CD14-positive monocyte (primary cell): ENCODE data around the gene MARCHF3. TPM values are rescaled to one million over a fixed set of nuclear protein-coding genes. Genes with fewer than 3 reads are reported as not detected.
A peak's percentile ranks its signal among the peaks of the same experiment; 100 is the strongest.

Experiments
- DNase-seq, 3 donors: peaks; one replicate each; pipeline ENCODE4 v3.0.0-alpha.2; 2011 to 2022
- H2AFZ ChIP-seq: 2 replicates; pipeline ENCODE4 v1.6.0; 2012; ENCODE audit warnings: mild to moderate bottlenecking, low read depth, low read length, inconsistent platforms; ENCODE audit not compliant: insufficient read depth, poor library complexity, severe bottlenecking
- H3K27ac ChIP-seq, 2 donors: 1 replicate in 1 of 2; 2 replicates in 1 of 2; pipeline ENCODE4 v1.5.1; 2012 to 2013; ENCODE audit warnings: low read length in 2 of 2, control low read depth in 1 of 2, inconsistent platforms in 1 of 2, low read depth in 1 of 2, mild to moderate bottlenecking in 1 of 2
- H3K27me3 ChIP-seq, 2 donors: one replicate each; pipeline versions ENCODE4 v1.6.0 to v1.6.1; 2011 to 2013; ENCODE audit warnings: low read length in 2 of 2; ENCODE audit not compliant: control insufficient read depth in 2 of 2, insufficient read depth in 2 of 2
- H3K36me3 ChIP-seq, 2 donors: replicated peaks in 1 of 2; 1 replicate in 1 of 2; 2 replicates in 1 of 2; pipeline versions ENCODE4 v1.5.1 to v1.6.1; 2012 to 2013; ENCODE audit warnings: low read length in 2 of 2, control low read depth in 1 of 2, inconsistent platforms in 1 of 2, mild to moderate bottlenecking in 1 of 2; ENCODE audit not compliant: insufficient read depth in 2 of 2, control insufficient read depth in 1 of 2
- H3K4me1 ChIP-seq, 2 donors: 1 replicate in 1 of 2; 2 replicates in 1 of 2; pipeline versions ENCODE4 v1.5.1 to v1.6.1; 2012 to 2013; ENCODE audit warnings: low read length in 2 of 2, control low read depth in 1 of 2, inconsistent platforms in 1 of 2, mild to moderate bottlenecking in 1 of 2, moderate library complexity in 1 of 2; ENCODE audit not compliant: insufficient read depth in 2 of 2, control insufficient read depth in 1 of 2
- H3K4me2 ChIP-seq: replicated peaks from 2 replicates; pipeline ENCODE3; 2012; ENCODE audit warnings: low read length, moderate library complexity, mild to moderate bottlenecking; ENCODE audit not compliant: poor library complexity, severe bottlenecking; ENCODE audit errors: extremely low read depth
- H3K4me3 ChIP-seq, 3 experiments: fragments of 200-600 bp in 1 of 3; sonication (generic) in 1 of 3; replicated peaks in 1 of 3; 1 replicate in 2 of 3; 2 replicates in 1 of 3; pipeline ENCODE4 v1.5.1; 2011 to 2013; ENCODE audit warnings: low read length in 3 of 3, mild to moderate bottlenecking in 3 of 3, control low read depth in 2 of 3, low read depth in 2 of 3, inconsistent platforms in 1 of 3, moderate library complexity in 1 of 3
- H3K79me2 ChIP-seq: 2 replicates; pipeline ENCODE4 v1.6.0; 2012; ENCODE audit warnings: mild to moderate bottlenecking, control low read depth, inconsistent platforms, low read length, moderate library complexity; ENCODE audit not compliant: insufficient read depth
- H3K9ac ChIP-seq: 2 replicates; pipeline ENCODE4 v1.6.0; 2017; ENCODE audit warnings: low read length, mild to moderate bottlenecking; ENCODE audit not compliant: insufficient read depth, poor library complexity, severe bottlenecking
- H3K9me3 ChIP-seq, 2 donors: replicated peaks in 1 of 2; 1 replicate in 1 of 2; 2 replicates in 1 of 2; pipeline versions ENCODE4 v1.5.1 to v1.6.1; 2012 to 2013; ENCODE audit warnings: low read length in 2 of 2, control low read depth in 1 of 2; ENCODE audit not compliant: control insufficient read depth in 1 of 2, insufficient read depth in 1 of 2
- H4K20me1 ChIP-seq: 2 replicates; pipeline ENCODE4 v1.6.0; 2012; ENCODE audit warnings: mild to moderate bottlenecking, low read length, control low read depth, moderate library complexity; ENCODE audit not compliant: insufficient read depth
- H3K27ac Mint-ChIP-seq, 7 donors: one replicate each; pipeline ENCODE4 v1.8.0; 2020; ENCODE audit warnings: mild to moderate bottlenecking in 7 of 7, mixed read lengths in 7 of 7, moderate library complexity in 6 of 7, inconsistent platforms in 2 of 7
- H3K27me3 Mint-ChIP-seq, 3 donors: one replicate each; pipeline ENCODE4 v1.8.0; 2021 to 2022; ENCODE audit warnings: low read depth in 3 of 3, mild to moderate bottlenecking in 3 of 3, mixed read lengths in 3 of 3, moderate library complexity in 3 of 3, inconsistent platforms in 1 of 3
- H3K36me3 Mint-ChIP-seq, 2 donors: one replicate each; pipeline ENCODE4 v1.8.0; 2020; ENCODE audit warnings: mixed read lengths in 2 of 2, inconsistent platforms in 1 of 2, mild to moderate bottlenecking in 1 of 2
- H3K4me1 Mint-ChIP-seq: one replicate; pipeline ENCODE4 v1.8.0; 2020; ENCODE audit warnings: mild to moderate bottlenecking, mixed read lengths
- H3K4me3 Mint-ChIP-seq, 2 donors: one replicate each; pipeline ENCODE4 v1.8.0; 2020; ENCODE audit warnings: mild to moderate bottlenecking in 2 of 2, mixed read lengths in 2 of 2, moderate library complexity in 1 of 2
- H3K9me3 Mint-ChIP-seq, 7 donors: one replicate each; pipeline ENCODE4 v1.8.0; 2020 to 2022; ENCODE audit warnings: mixed read lengths in 7 of 7, mild to moderate bottlenecking in 6 of 7, moderate library complexity in 6 of 7, inconsistent platforms in 2 of 7
- WGBS: methylation state at CpG from one replicate; pipeline ENCODE4 v1.1.5; 2013; ENCODE audit warnings: missing lambda C conversion rate; ENCODE audit not compliant: insufficient coverage; 5-methylcytosine and 5-hydroxymethylcytosine counted together
- intact Hi-C, 2 donors: fragments of 100-400 bp; cut with micrococcal nuclease; formaldehyde crosslinking; loops; one replicate each; pipeline versions ENCODE4 v1.15.0 to v1.15.1; 2023
- polyA plus RNA-seq, 3 donors: library from polyadenylated mRNA; depleted of rRNA in 1 of 3; unstranded in 2 of 3; stranded (reverse) in 1 of 3; fragments of 300-500 nt in 2 of 3; fragments of >200 nt in 1 of 3; fragmentation: Illumina TruSeq in 2 of 3; gene quantifications; 1 replicate in 2 of 3; 2 replicates in 1 of 3; pipeline ENCODE4 v1.2.3, GENCODE V29; 2012 to 2021
- TF ChIP-seq, protein P1 (sequence below): fragments of 200-600 bp; IDR thresholded peaks from one replicate; pipeline ENCODE4 v1.8.0; 2022; ENCODE audit warnings: antibody characterized with exemption, mild to moderate bottlenecking

MARCHF3 gene
- polyA plus RNA-seq, 3 donors: 0.88 to 1.6 (median 0.96) TPM

DNA sequence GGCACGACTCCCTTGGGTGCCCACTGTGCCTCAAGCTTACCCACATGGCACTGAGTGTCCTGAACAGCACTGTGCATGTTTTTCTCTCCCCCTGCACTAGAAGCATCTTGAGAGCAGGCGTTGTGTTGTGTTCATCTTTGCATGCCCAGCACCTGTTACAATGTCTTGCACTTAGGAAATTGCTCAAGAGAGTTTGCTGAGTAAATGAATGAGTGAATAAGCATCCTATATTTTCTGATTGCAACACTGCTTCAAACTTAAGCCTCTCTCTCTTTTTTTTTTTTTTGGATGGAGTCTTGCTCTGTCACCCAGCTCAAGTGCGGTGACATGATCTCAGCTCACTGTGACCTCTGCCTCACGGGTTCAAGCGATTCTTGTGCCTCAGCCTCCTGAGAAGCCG, 158.9 kb downstream of the MARCHF3 start:
- intact Hi-C loops: no loop called here
- no peak overlapping the region for H3K4me3 Mint-ChIP-seq
- TF ChIP-seq, protein P1, sequence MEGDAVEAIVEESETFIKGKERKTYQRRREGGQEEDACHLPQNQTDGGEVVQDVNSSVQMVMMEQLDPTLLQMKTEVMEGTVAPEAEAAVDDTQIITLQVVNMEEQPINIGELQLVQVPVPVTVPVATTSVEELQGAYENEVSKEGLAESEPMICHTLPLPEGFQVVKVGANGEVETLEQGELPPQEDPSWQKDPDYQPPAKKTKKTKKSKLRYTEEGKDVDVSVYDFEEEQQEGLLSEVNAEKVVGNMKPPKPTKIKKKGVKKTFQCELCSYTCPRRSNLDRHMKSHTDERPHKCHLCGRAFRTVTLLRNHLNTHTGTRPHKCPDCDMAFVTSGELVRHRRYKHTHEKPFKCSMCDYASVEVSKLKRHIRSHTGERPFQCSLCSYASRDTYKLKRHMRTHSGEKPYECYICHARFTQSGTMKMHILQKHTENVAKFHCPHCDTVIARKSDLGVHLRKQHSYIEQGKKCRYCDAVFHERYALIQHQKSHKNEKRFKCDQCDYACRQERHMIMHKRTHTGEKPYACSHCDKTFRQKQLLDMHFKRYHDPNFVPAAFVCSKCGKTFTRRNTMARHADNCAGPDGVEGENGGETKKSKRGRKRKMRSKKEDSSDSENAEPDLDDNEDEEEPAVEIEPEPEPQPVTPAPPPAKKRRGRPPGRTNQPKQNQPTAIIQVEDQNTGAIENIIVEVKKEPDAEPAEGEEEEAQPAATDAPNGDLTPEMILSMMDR: no peak
- H3K9me3 ChIP-seq: no peaks in the 10 kb centered on the region
- H3K36me3 ChIP-seq: no peaks in the 10 kb centered on the region
- H3K4me1 Mint-ChIP-seq: peaks cover 26% of the 10 kb centered on the region
- peaks cover 0 to 6% (median 0%) of the 10 kb centered on the region in 7 donors for H3K9me3 Mint-ChIP-seq
- no peaks in the 10 kb centered on the region for H3K79me2 ChIP-seq
- H3K36me3 Mint-ChIP-seq: peaks cover 17 to 40% of the 10 kb centered on the region in 2 donors
- no peak overlapping the region for H3K4me3 ChIP-seq
- no peak overlapping the region for H3K4me2 ChIP-seq
- no peak overlapping the region for H3K9ac ChIP-seq
- DNase-seq: peak in 2 of 3 donors; percentile 6 to 20
- H3K4me1 ChIP-seq: peaks cover 18 to 27% of the 10 kb centered on the region in 2 donors
- no peaks in the 10 kb centered on the region for H4K20me1 ChIP-seq
- peaks cover 0 to 8% of the 10 kb centered on the region in 2 donors for H3K27me3 ChIP-seq
- 42% methylated on average over 5 of the region's 6 CpGs for WGBS
- no peak overlapping the region for H2AFZ ChIP-seq
- no peak overlapping the region for H3K27ac ChIP-seq
- H3K27ac Mint-ChIP-seq: peak overlapping the region in 2 of 7 donors; percentile 28 to 57
- peaks cover 7 to 21% (median 8%) of the 10 kb centered on the region in 3 donors for H3K27me3 Mint-ChIP-seq

DNA sequence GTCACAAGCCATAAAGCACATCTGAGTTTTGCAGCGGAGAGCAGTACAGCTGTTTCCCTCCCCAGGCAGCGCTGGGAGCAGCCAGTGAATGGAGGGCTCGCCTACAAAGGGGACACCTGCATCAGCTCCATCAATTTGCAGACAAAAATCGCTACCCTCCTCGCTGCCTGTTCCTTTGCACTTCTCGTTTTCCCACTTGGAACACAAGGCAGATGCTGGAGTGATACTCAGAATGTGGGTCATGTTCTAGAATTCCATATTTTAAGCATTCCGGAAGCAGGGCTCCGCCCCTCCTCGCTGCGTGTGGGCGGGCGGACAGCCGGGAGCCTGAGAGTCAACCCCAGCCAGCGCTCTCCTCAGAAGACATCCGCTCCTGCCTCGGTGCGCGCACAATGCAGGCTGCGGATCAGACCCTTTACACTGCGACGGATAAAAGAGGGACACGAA, 161.3 kb downstream of the MARCHF3 start:
- Mint-ChIP-seq H3K9me3 (peaks cover 0 to 6% (median 0%) of the 10 kb centered on the region in 7 donors), H3K27me3 (peaks cover 6 to 21% (median 7%) of the 10 kb centered on the region in 3 donors), H3K4me3 (peak overlapping the region; percentile 58 to 76), H3K4me1 (peaks cover 26% of the 10 kb centered on the region), H3K27ac (peak overlapping the region in 1 of 7 donors; percentile 54), H3K36me3 (peaks cover 17 to 46% of the 10 kb centered on the region in 2 donors)
- peak overlapping the region; percentile 39 for H3K4me2 ChIP-seq
- no peak for DNase-seq
- peaks cover 0 to 6% of the 10 kb centered on the region in 2 donors for H3K36me3 ChIP-seq
- H3K27ac ChIP-seq: no peak overlapping the region
- WGBS: 2% methylated on average over 16 of the region's 22 CpGs
- intact Hi-C loops: no loop called here
- peak overlapping the region; percentile 21 for H3K9ac ChIP-seq
- peak overlapping the region in 1 of 3 experiments; percentile 42 for H3K4me3 ChIP-seq
- H3K27me3 ChIP-seq: peaks cover 0 to 8% of the 10 kb centered on the region in 2 donors
- no peaks in the 10 kb centered on the region for H3K79me2 ChIP-seq
- no peaks in the 10 kb centered on the region for H4K20me1 ChIP-seq
- TF ChIP-seq, protein P1: no peak
- peaks cover 18 to 27% of the 10 kb centered on the region in 2 donors for H3K4me1 ChIP-seq
- H3K9me3 ChIP-seq: no peaks in the 10 kb centered on the region
- H2AFZ ChIP-seq: peak overlapping the region; percentile 41
